Endothelial cell of umbilical vein (primary cell): ENCODE measurements around the gene PARM1.

Source experiments
- EZH2 ChIP-seq: IDR thresholded peaks from 2 replicates; pipeline ENCODE4 v1.6.1; 2012; ENCODE audit warnings: borderline replicate concordance, low read depth, mild to moderate bottlenecking, moderate library complexity, low read length, inconsistent platforms; ENCODE audit not compliant: severe bottlenecking
- FOS ChIP-seq: IDR thresholded peaks from 2 replicates; pipeline ENCODE4 v1.6.1; 2011; ENCODE audit warnings: mild to moderate bottlenecking, low read length, moderate library complexity, borderline replicate concordance; ENCODE audit not compliant: insufficient read depth
- TF ChIP-seq, protein P1 (sequence below), 2 donors: IDR thresholded peaks; 1 replicate in 1 of 2; 2 replicates in 1 of 2; pipeline ENCODE4 v1.5.1; 2011; ENCODE audit warnings: low read length in 2 of 2, mild to moderate bottlenecking in 2 of 2, moderate library complexity in 2 of 2, control low read depth in 1 of 2, inconsistent platforms in 1 of 2, low read depth in 1 of 2; ENCODE audit not compliant: insufficient read depth in 1 of 2; ENCODE audit errors: extremely low read depth in 1 of 2

DNA sequence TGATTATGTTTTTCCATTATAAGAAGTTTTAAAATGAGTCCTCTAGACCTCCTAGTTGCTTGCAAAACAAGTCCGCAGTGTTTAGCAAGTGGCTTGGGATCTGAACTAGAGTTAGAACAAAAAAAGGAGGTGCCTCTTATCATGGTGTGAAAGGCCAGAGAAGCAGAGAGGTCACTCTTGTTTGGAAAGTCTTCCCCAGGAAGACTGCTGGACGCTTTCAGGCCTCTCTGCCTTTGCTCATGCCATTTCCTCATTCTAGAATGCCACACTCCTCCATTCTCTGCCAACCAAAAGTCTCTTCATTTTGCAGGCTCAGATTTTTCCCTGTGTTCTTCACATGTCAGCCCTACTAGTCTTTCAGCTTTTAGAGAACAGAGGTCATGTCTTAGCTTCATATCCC lies 14.9 kb downstream of the PARM1 start:
- no peak for TF ChIP-seq EZH2
- TF ChIP-seq, protein P1, sequence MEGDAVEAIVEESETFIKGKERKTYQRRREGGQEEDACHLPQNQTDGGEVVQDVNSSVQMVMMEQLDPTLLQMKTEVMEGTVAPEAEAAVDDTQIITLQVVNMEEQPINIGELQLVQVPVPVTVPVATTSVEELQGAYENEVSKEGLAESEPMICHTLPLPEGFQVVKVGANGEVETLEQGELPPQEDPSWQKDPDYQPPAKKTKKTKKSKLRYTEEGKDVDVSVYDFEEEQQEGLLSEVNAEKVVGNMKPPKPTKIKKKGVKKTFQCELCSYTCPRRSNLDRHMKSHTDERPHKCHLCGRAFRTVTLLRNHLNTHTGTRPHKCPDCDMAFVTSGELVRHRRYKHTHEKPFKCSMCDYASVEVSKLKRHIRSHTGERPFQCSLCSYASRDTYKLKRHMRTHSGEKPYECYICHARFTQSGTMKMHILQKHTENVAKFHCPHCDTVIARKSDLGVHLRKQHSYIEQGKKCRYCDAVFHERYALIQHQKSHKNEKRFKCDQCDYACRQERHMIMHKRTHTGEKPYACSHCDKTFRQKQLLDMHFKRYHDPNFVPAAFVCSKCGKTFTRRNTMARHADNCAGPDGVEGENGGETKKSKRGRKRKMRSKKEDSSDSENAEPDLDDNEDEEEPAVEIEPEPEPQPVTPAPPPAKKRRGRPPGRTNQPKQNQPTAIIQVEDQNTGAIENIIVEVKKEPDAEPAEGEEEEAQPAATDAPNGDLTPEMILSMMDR (IDR thresholded peaks at IDR 0.05; ENCODE audit: extremely low read depth in 1 of 2, insufficient read depth in 1 of 2, low read depth in 1 of 2, low read length in 2 of 2) = no peak
- no peak for TF ChIP-seq FOS
